GM12878 (cell line): ENCODE measurements around the gene GPR31. TPM values are rescaled to one million over a fixed set of nuclear protein-coding genes. Genes with fewer than 3 reads are reported as not detected.
A peak's percentile ranks its signal among the peaks of the same experiment; 100 is the strongest.

Experiments
- ATAC-seq: fragments of 200-7000 bp; cut with Tn5 transposase; 3 replicates; pipeline ENCODE4 v1.9.1; 2020; ENCODE audit warnings: mild to moderate bottlenecking, moderate library complexity
- BruUV-seq: library from RNA; stranded (reverse); fragments of 400-500 nt; replicated peaks from 2 replicates; lab custom pipeline; 2021; lab: Mats Ljungman, UMichigan
- CTCF ChIA-PET: fragments of 300-600 bp; sonication (Branson Sonifier 250); formaldehyde crosslinking; extraction: SDS; loops from one replicate; lab custom pipeline; 2021; ENCODE audit warnings: inconsistent platforms; lab: Yijun Ruan, JAX
- POLR2A ChIA-PET: fragments of 350-600 bp; formaldehyde crosslinking; extraction: SDS; loops from one replicate; lab custom pipeline; 2021; ENCODE audit warnings: inconsistent platforms; lab: Charles Lee
- RAD21 ChIA-PET: fragments of 300-600 bp; sonication (Branson Sonifier 250); formaldehyde crosslinking; loops from one replicate; lab custom pipeline; 2023; ENCODE audit warnings: antibody characterized with exemption; ENCODE audit not compliant: unreplicated experiment; lab: Charles Lee
- SMC1A ChIA-PET: fragments of 300-600 bp; sonication (Branson Sonifier 250); formaldehyde crosslinking; loops from one replicate; lab custom pipeline; 2023; ENCODE audit not compliant: unreplicated experiment, uncharacterized antibody; lab: Charles Lee
- DNase-seq: peaks from one replicate; pipeline ENCODE4 v3.0.0-alpha.2; 2011; ENCODE audit warnings: low read depth, low spot score
- FAIRE-seq: peaks from 3 replicates; lab custom pipeline; 2011; peaks lifted over from hg19 to GRCh38; lab: Jason Lieb, UNC
- H2AFZ ChIP-seq: 2 replicates; pipeline ENCODE4 v1.6.0; 2011; ENCODE audit warnings: low read depth, low read length, control low read depth; ENCODE audit not compliant: control insufficient read depth
- H3K27ac ChIP-seq: 2 replicates; pipeline ENCODE4 v1.5.1; 2011; ENCODE audit warnings: control low read depth; ENCODE audit not compliant: control insufficient read depth, insufficient read depth
- H3K27me3 ChIP-seq, 2 experiments: replicated peaks in 1 of 2; 2 replicates each; pipeline versions ENCODE4 v1.6.0 to v1.6.1; 2011; ENCODE audit warnings: low read length in 1 of 2; ENCODE audit not compliant: control insufficient read depth in 2 of 2, insufficient read depth in 2 of 2
- H3K36me3 ChIP-seq, 2 experiments: 2 replicates each; pipeline ENCODE4 v1.5.1; 2011; ENCODE audit warnings: low read length in 1 of 2; ENCODE audit not compliant: control insufficient read depth in 2 of 2, insufficient read depth in 2 of 2
- H3K4me1 ChIP-seq: 2 replicates; pipeline ENCODE4 v1.6.1; 2011; ENCODE audit warnings: mild to moderate bottlenecking, low read length, moderate library complexity, mixed read lengths; ENCODE audit not compliant: control insufficient read depth, insufficient read depth
- H3K4me2 ChIP-seq: 2 replicates; pipeline ENCODE4 v1.6.0; 2011; ENCODE audit warnings: control low read depth; ENCODE audit not compliant: control insufficient read depth, insufficient read depth
- H3K4me3 ChIP-seq: fragments of 200-600 bp; sonication (generic); 2 replicates; pipeline ENCODE4 v1.5.1; 2016
- H3K79me2 ChIP-seq: 2 replicates; pipeline ENCODE4 v1.6.0; 2011; ENCODE audit warnings: low read length; ENCODE audit not compliant: control insufficient read depth, insufficient read depth
- H3K9ac ChIP-seq: 2 replicates; pipeline ENCODE4 v1.8.0; 2011; ENCODE audit warnings: low read length, control low read depth, mixed read lengths; ENCODE audit not compliant: control insufficient read depth, insufficient read depth
- H3K9me3 ChIP-seq: replicated peaks from 3 replicates; pipeline ENCODE4 v1.5.1; 2011; ENCODE audit warnings: mild to moderate bottlenecking, low read length; ENCODE audit not compliant: control insufficient read depth, insufficient read depth
- H4K20me1 ChIP-seq: 2 replicates; pipeline ENCODE4 v1.6.0; 2011; ENCODE audit not compliant: control insufficient read depth, insufficient read depth
- FOXM1 ChIP-seq: IDR thresholded peaks from 2 replicates; pipeline ENCODE4 v1.6.1; 2012; ENCODE audit warnings: low read depth, mild to moderate bottlenecking, inconsistent platforms, low read length, moderate library complexity
- HDGF ChIP-seq: fragments of 450-650 bp; IDR thresholded peaks from 2 replicates; pipeline ENCODE4 v1.6.1; 2016; ENCODE audit warnings: antibody characterized with exemption
- IKZF1 ChIP-seq: fragments of 450-650 bp; conservative IDR thresholded peaks from 2 replicates; pipeline ENCODE4 v1.6.1; 2017; ENCODE audit warnings: antibody characterized with exemption, mild to moderate bottlenecking
- IKZF2 ChIP-seq, 2 experiments: fragments of 450-650 bp; IDR thresholded peaks; 2 replicates each; pipeline ENCODE4 v1.6.1; 2017; ENCODE audit warnings: mild to moderate bottlenecking in 2 of 2, moderate library complexity in 2 of 2
- KDM1A ChIP-seq: fragments of 200-600 bp; sonication (generic); IDR thresholded peaks from 2 replicates; pipeline ENCODE4 v1.6.1; 2016; ENCODE audit warnings: borderline replicate concordance
- NBN ChIP-seq: fragments of 450-650 bp; IDR thresholded peaks from 2 replicates; pipeline ENCODE4 v1.6.1; 2016
- NR2C1 ChIP-seq: fragments of 450-650 bp; IDR thresholded peaks from 2 replicates; pipeline ENCODE4 v1.6.1; 2017; ENCODE audit warnings: antibody characterized with exemption, mild to moderate bottlenecking, moderate library complexity
- SUPT20H ChIP-seq: IDR thresholded peaks from 2 replicates; pipeline ENCODE4 v1.6.1; 2011; ENCODE audit warnings: low read depth, mild to moderate bottlenecking, low read length, moderate library complexity, borderline replicate concordance; ENCODE audit not compliant: control insufficient read depth
- TCF7 ChIP-seq: IDR thresholded peaks from 2 replicates; pipeline ENCODE4 v1.6.1; 2014; ENCODE audit warnings: antibody characterized with exemption, borderline replicate concordance
- WGBS: methylation state at CpG from one replicate; pipeline ENCODE4 v1.1.6; 2016; ENCODE audit warnings: low lambda C conversion rate; ENCODE audit not compliant: insufficient replicate concordance, insufficient coverage; ENCODE audit errors: missing lambda C conversion rate; 5-methylcytosine and 5-hydroxymethylcytosine counted together
- in situ Hi-C: fragments of 300-500 bp; cut with MboI; formaldehyde crosslinking; loops from 9 replicates; pipeline ENCODE4 v1.14.3; 2018; ENCODE audit warnings: mixed read lengths
- intact Hi-C: fragments of 100-400 bp; cut with micrococcal nuclease; formaldehyde crosslinking; loops from one replicate; pipeline ENCODE4 v1.14.2; 2022; ENCODE audit not compliant: unreplicated experiment
- polyA plus RNA-seq, 11 experiments: library from polyadenylated mRNA; depleted of rRNA in 4 of 11; unstranded in 6 of 11; stranded (reverse) in 5 of 11; fragments of >200 nt; fragmentation: Nextera tagmentation in 4 of 11; fragmentation: Illumina TruSeq in 1 of 11; extraction: Ambion mirVana in 4 of 11; extraction: Trizol in 1 of 11; gene quantifications; 1 replicate in 1 of 11; 2 replicates in 10 of 11; pipeline versions ENCODE4 v1.2.1 to v1.2.3, GENCODE V29; 2011 to 2016; ENCODE audit warnings: inconsistent platforms in 2 of 11, missing spikeins in 2 of 11, low read depth in 1 of 11
- total RNA-seq, 4 experiments: library from RNA; depleted of rRNA in 3 of 4; stranded (reverse); fragments of >200 nt in 3 of 4; fragmentation: Illumina TruSeq in 1 of 4; extraction: Trizol in 1 of 4; gene quantifications; 2 replicates each; pipeline versions ENCODE4 v1.2.1 to v1.2.3, GENCODE V29; 2013 to 2021
- TF ChIP-seq, protein P1 (sequence below): fragments of 450-650 bp; IDR thresholded peaks from 2 replicates; pipeline ENCODE4 v1.6.1; 2016; ENCODE audit warnings: mild to moderate bottlenecking

GPR31 gene
- total and polyA plus RNA-seq, 10 of the 15 experiments (the other 5 are each of a cell fraction or from before 2014, with no cell fraction given): not detected

DNA sequence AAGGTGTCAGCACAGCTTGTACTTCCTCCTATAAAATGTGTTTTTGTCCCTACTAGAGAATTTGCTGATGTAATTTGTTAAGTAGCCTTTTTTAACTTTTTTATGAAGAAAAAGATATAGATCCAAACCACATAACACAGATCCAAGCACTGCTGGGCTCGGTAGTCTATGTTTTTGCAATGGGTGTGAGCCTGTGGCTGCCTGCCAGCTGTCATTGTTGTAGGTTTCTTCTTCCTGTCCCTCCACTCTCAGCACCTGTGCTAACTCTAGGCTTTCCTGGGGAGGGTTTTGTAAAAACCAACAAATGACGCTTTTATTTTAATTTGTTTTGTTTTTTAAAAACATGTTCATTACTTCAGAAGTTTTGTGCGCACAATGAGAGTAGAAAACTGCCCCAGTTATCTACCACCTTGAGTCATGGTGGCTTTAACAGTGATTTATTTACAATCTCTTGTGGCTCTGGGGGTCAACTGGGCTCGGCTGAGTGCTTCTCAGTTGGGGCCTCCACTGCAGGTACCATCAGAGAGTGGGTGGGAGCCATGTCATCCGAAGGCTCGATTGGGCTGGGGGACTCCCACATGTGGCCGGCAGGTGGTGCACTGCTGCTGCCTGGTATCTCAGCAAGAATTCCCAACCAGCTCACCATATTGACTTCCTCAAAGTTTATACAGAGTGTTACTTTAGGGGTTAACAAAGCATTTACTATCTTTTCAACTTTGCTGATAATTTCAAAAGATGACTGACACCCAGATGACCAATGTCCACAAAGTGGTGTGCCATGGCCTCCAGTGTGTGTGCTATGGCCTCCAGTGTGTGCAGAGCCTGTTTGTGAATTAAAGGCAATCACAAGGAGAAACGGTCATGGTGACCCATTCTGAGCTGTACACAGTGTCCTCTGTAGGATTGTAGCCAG lies 37.9 kb downstream of the GPR31 start (continued):
- TF ChIP-seq FOXM1: peak; percentile 11; the same call in 1 of the 2 replicates
- no peak for TF ChIP-seq TCF7
- TF ChIP-seq, all 136 proteins: peak for 17

DNA sequence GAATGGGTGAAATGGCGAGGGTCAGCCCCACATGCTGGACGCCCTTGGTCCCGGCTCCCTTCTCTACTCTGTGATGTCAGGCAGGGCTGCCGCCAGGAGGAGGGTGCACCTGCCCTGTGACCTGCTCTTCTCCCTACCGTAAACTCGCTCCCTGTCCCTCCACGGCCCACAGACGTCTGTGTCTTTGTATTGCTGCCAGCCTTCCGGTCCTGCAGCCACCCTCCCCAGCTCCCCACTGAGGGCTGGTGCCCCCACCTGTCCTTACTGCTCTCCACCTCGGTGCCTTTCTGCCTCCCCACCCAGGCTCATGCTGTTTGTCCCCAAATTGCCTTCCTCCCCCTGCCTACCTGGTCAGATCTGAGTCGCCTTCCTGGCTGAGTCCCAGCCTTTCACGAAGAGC lies 38.9 kb downstream of the GPR31 start:
- in situ Hi-C loops (no loop called here), intact Hi-C loops (no loop called here)
- BruUV-seq: no TSS peak
- no peaks in the 10 kb centered on the region for H3K36me3 ChIP-seq
- under 1% methylated on average over 12 of the region's 12 CpGs for WGBS
- TF ChIP-seq IKZF2 (IDR thresholded peaks at IDR 0.05) (0 out of 4 replicates have a peak, but pooled peaks of 1 of the 2 experiments have one; percentile 4), KDM1A (no peak), IKZF1 (0 out of 2 replicates have a peak, but pooled peaks have one; percentile 4), NBN (peak; percentile 54; the same call in 1 of the 2 replicates), HDGF (peak; percentile 94), NR2C1 (no peak), SUPT20H (no peak)
- TF ChIP-seq, protein P1, sequence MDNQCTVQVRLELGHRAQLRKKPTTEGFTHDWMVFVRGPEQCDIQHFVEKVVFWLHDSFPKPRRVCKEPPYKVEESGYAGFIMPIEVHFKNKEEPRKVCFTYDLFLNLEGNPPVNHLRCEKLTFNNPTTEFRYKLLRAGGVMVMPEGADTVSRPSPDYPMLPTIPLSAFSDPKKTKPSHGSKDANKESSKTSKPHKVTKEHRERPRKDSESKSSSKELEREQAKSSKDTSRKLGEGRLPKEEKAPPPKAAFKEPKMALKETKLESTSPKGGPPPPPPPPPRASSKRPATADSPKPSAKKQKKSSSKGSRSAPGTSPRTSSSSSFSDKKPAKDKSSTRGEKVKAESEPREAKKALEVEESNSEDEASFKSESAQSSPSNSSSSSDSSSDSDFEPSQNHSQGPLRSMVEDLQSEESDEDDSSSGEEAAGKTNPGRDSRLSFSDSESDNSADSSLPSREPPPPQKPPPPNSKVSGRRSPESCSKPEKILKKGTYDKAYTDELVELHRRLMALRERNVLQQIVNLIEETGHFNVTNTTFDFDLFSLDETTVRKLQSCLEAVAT: 0 out of 2 replicates have a peak, but pooled peaks have one; percentile 24
- ATAC-seq: no peak
- H3K9ac ChIP-seq: peak overlapping the region; percentile 32
- no peaks in the 10 kb centered on the region for H4K20me1 ChIP-seq
- H3K4me1 ChIP-seq: peaks cover 74% of the 10 kb centered on the region
- no peak for FAIRE-seq
- peak overlapping the region; percentile 82 for H3K4me2 ChIP-seq
- H3K27me3 ChIP-seq: no peaks in the 10 kb centered on the region
- ChIA-PET POLR2A (interaction anchor here (1.4 to 14.7 kb wide), 4 partner anchors 10 to 112 kb away, joined by 4 to 279 read pairs (median 21); no protein-coding TSS in a partner anchor), SMC1A (interaction anchor here (0.8 to 21.7 kb wide), 11 partner anchors 10 to 168 kb away, joined by 3 to 542 read pairs (median 4); partner anchors contain the start of gene CEP43), CTCF (interaction anchor here (1.0 to 8.1 kb wide), 10 partner anchors 10 to 129 kb away, joined by 3 to 129 read pairs (median 4); partner anchors contain the start of gene CEP43), RAD21 (interaction anchor here (1.2 to 8.3 kb wide), 4 partner anchors 10 to 118 kb away, joined by 3 to 231 read pairs (median 90); partner anchors contain the start of gene CEP43)
- DNase-seq: no peak
- H3K4me3 ChIP-seq: peak overlapping the region; percentile 13; the same call in 1 of the 2 replicates
- peak overlapping the region; percentile 49 for H2AFZ ChIP-seq
- H3K9me3 ChIP-seq: no peaks in the 10 kb centered on the region; the same call in 2 of the 3 replicates
- H3K27ac ChIP-seq: peak overlapping the region; percentile 54
- peaks cover 3% of the 10 kb centered on the region; the same call in 1 of the 2 replicates for H3K79me2 ChIP-seq
